Measurements from ENCODE around the gene LUM. TPM values are rescaled to one million over a fixed set of nuclear protein-coding genes. Genes with fewer than 3 reads are reported as not detected.

LUM gene
- total RNA-seq, 3 donors from 2014 or later (not counting 1 experiment from before 2014, with no cell fraction given) = not detected

GRCh38 chr12:91073426-91073825 is 37.9 kb downstream of the LUM start:
- no peak overlapping the region for H3K4me3 Mint-ChIP-seq
- Histone ChIP-seq H3K4me3 (ENCODE audit: low read length) (no peak overlapping the region), H3K27ac (ENCODE audit: low read length) (no peak overlapping the region), H3K9me3 (ENCODE audit: control insufficient read depth, insufficient read depth, low read length) (no peaks in the 10 kb centered on the region), H3K36me3 (ENCODE audit: control insufficient read depth, insufficient read depth, low read length) (no peaks in the 10 kb centered on the region), H3K27me3 (ENCODE audit: control insufficient read depth, insufficient read depth, low read length) (no peaks in the 10 kb centered on the region), H3K4me1 (ENCODE audit: control insufficient read depth, insufficient read depth, low read length) (no peaks in the 10 kb centered on the region)
- DNase-seq (no peak), ATAC-seq (no peak)
- H3K36me3 Mint-ChIP-seq = no peaks in the 10 kb centered on the region
- no peaks in the 10 kb centered on the region for H3K4me1 Mint-ChIP-seq
- intact Hi-C loops (cut with micrococcal nuclease) = no loop called here
- H3K27ac Mint-ChIP-seq = no peak overlapping the region
- peaks cover 2 to 6% of the 10 kb centered on the region in 2 donors for H3K9me3 Mint-ChIP-seq
- peaks cover 0 to 2% of the 10 kb centered on the region in 2 donors for H3K27me3 Mint-ChIP-seq (ENCODE audit: low read depth in 2 of 2)
- no peak for TF ChIP-seq CTCF (IDR thresholded peaks at IDR 0.05)

- intact Hi-C loops (cut with micrococcal nuclease) = no loop called here
- Histone ChIP-seq H3K27ac (ENCODE audit: low read length) (no peak overlapping the region), H3K36me3 (ENCODE audit: control insufficient read depth, insufficient read depth, low read length) (no peaks in the 10 kb centered on the region), H3K9me3 (ENCODE audit: control insufficient read depth, insufficient read depth, low read length) (no peaks in the 10 kb centered on the region), H3K4me3 (ENCODE audit: low read length) (no peak overlapping the region), H3K4me1 (ENCODE audit: control insufficient read depth, insufficient read depth, low read length) (no peaks in the 10 kb centered on the region), H3K27me3 (ENCODE audit: control insufficient read depth, insufficient read depth, low read length) (no peaks in the 10 kb centered on the region)
- H3K4me3 Mint-ChIP-seq = no peak overlapping the region
- H3K36me3 Mint-ChIP-seq = no peaks in the 10 kb centered on the region
- 83% methylated on average over 1 of the region's 2 CpGs for WGBS (ENCODE audit: insufficient coverage)
- peaks cover 2 to 3% of the 10 kb centered on the region in 2 donors for H3K9me3 Mint-ChIP-seq
- TF ChIP-seq CTCF (IDR thresholded peaks at IDR 0.05) = no peak
- H3K4me1 Mint-ChIP-seq = no peaks in the 10 kb centered on the region
- no peak for DNase-seq
- H3K27ac Mint-ChIP-seq = no peak overlapping the region
- H3K27me3 Mint-ChIP-seq (ENCODE audit: low read depth in 2 of 2) = no peaks in the 10 kb centered on the region
- no peak for ATAC-seq
These were observed 38.4 kb downstream of the LUM start for GRCh38 chr12:91072931-91073330.

GRCh38 chr12:91070936-91071335 is 40.4 kb downstream of the LUM start:
- DNase-seq (no peak), ATAC-seq (no peak)
- no peaks in the 10 kb centered on the region for H3K36me3 ChIP-seq (ENCODE audit: control insufficient read depth, insufficient read depth, low read length)
- H3K4me3 ChIP-seq (ENCODE audit: low read length) = no peak overlapping the region
- no peaks in the 10 kb centered on the region for H3K27me3 ChIP-seq (ENCODE audit: control insufficient read depth, insufficient read depth, low read length)
- intact Hi-C loops (cut with micrococcal nuclease) = no loop called here
- no peak overlapping the region for H3K4me3 Mint-ChIP-seq
- H3K9me3 Mint-ChIP-seq = peaks cover 3 to 4% of the 10 kb centered on the region in 2 donors
- no peaks in the 10 kb centered on the region for H3K9me3 ChIP-seq (ENCODE audit: control insufficient read depth, insufficient read depth, low read length)
- H3K27ac ChIP-seq (ENCODE audit: low read length) = no peak overlapping the region
- no peaks in the 10 kb centered on the region for H3K4me1 ChIP-seq (ENCODE audit: control insufficient read depth, insufficient read depth, low read length)
- no peak for TF ChIP-seq CTCF (IDR thresholded peaks at IDR 0.05)
- no peak overlapping the region for H3K27ac Mint-ChIP-seq
- H3K4me1 Mint-ChIP-seq = no peaks in the 10 kb centered on the region
- H3K27me3 Mint-ChIP-seq (ENCODE audit: low read depth in 2 of 2) = no peaks in the 10 kb centered on the region
- no peaks in the 10 kb centered on the region for H3K36me3 Mint-ChIP-seq

GRCh38 chr12:91065396-91065795 is 45.9 kb downstream of the LUM start:
- 95% methylated on average over 2 of the region's 3 CpGs for WGBS (ENCODE audit: insufficient coverage)
- H3K27ac Mint-ChIP-seq = no peak overlapping the region
- H3K4me1 Mint-ChIP-seq = no peaks in the 10 kb centered on the region
- DNase-seq (no peak), ATAC-seq (no peak)
- TF ChIP-seq CTCF (IDR thresholded peaks at IDR 0.05) = no peak
- no peak overlapping the region for H3K4me3 Mint-ChIP-seq
- Histone ChIP-seq H3K9me3 (ENCODE audit: control insufficient read depth, insufficient read depth, low read length) (no peaks in the 10 kb centered on the region), H3K4me1 (ENCODE audit: control insufficient read depth, insufficient read depth, low read length) (no peaks in the 10 kb centered on the region), H3K4me3 (ENCODE audit: low read length) (no peak overlapping the region), H3K36me3 (ENCODE audit: control insufficient read depth, insufficient read depth, low read length) (no peaks in the 10 kb centered on the region), H3K27me3 (ENCODE audit: control insufficient read depth, insufficient read depth, low read length) (no peaks in the 10 kb centered on the region), H3K27ac (ENCODE audit: low read length) (no peak overlapping the region)
- no peaks in the 10 kb centered on the region for H3K27me3 Mint-ChIP-seq (ENCODE audit: low read depth in 2 of 2)
- intact Hi-C loops (cut with micrococcal nuclease) = no loop called here
- H3K36me3 Mint-ChIP-seq = no peaks in the 10 kb centered on the region
- H3K9me3 Mint-ChIP-seq = peaks cover 2% of the 10 kb centered on the region in 2 donors
